HCEC 1CT (cell line): ENCODE results near the gene SLC12A5.
A peak's percentile ranks its signal among the peaks of the same experiment; 100 is the strongest.
"Not testable (repeated sequence)": the region's sequence is repeated elsewhere in the genome, so short reads cannot be mapped to it uniquely, and the experiment has no call there.

ENCODE experiments used
- DNase-seq: peaks from one replicate; pipeline ENCODE4 v3.0.0-alpha.2; 2017

Gene SLC12A5

GRCh38 chr20:46084805-46085178 lies 55.8 kb downstream of the SLC12A5 start:
- no peak for DNase-seq

DNA sequence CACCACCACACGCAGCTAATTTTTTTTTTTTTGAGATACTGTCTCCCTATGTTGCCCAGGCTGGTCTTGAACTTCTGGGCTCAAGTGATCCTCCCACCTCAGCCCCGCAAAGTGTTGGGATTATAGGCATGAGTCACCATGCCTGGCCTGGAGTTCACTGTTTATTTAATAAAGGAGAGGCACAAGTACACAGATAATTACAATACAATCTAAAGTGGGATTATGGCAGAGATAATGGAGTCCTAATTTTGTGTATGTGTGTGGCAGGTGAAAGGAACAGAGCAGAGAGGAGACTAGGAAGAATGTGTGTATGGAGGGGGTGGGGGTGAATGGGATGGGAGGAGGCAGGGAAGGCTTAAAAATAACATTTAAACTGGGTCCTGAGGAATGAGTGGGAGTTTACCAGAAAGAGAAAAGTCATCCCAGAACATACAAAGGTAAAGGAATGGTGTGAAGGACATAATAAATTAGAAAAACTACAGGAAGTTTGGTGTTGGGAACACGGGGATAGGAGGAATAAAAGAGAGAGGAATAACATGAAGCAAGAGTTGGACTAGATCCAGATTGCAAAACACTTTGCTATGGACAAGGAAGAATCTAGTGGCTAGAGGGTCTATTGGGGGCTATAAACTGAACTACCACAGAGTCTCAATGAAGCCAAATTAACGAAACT lies 56.3 kb downstream of the SLC12A5 start:
- peak; percentile 41 for DNase-seq

GRCh38 chr20:46087161-46087560 lies 58.1 kb downstream of the SLC12A5 start:
- no peak for DNase-seq

DNA sequence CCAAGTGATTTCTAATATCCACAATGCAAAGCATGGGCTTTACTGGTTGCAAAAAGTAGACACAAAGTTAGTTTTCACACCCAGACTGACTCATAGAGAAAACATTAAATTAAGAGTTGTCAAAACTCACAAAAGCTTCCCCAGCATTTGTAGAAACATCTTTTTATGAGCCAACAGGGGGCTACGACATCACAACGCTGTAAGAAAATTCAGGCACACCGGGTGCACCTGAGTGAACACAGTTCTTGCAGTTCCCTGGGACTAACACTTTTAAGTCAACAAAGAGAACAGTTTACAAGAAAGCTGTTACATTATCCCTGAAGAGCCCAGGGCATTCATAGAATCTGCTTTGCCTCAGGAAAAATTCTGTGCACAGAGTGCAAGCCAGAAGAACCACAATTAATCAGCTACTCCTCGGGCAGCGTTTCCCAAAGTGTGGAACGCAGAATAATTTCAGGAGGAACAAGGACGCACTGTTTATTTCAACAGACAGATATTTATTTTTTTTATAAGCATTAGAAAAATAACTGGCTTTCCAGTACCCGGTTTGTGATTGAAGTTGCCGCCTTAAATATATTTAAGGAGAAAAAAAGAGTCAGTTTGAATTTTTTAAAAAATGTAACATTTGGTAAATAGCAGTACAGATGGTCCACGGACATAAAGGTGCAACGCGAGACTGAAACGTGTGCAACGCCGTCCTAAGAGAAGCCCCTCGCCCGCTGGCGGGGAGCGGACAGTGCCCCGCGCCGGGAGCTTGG lies 59.6 kb downstream of the SLC12A5 start:
- DNase-seq, result peak; percentile 5

DNA sequence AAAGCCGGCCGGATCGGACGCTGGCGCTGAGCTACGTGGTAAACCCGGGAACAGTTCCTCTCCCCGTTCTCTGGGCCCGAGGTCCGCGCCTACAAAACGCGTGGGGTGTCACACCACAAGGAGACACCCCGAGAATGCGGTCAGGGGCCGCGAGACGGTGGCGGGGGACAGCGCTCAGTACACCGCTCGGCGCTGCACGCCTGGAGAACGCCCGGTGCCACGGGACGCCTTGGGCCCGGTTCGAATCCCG lies 60.1 kb downstream of the SLC12A5 start:
- DNase-seq, result peak; percentile 40

DNA sequence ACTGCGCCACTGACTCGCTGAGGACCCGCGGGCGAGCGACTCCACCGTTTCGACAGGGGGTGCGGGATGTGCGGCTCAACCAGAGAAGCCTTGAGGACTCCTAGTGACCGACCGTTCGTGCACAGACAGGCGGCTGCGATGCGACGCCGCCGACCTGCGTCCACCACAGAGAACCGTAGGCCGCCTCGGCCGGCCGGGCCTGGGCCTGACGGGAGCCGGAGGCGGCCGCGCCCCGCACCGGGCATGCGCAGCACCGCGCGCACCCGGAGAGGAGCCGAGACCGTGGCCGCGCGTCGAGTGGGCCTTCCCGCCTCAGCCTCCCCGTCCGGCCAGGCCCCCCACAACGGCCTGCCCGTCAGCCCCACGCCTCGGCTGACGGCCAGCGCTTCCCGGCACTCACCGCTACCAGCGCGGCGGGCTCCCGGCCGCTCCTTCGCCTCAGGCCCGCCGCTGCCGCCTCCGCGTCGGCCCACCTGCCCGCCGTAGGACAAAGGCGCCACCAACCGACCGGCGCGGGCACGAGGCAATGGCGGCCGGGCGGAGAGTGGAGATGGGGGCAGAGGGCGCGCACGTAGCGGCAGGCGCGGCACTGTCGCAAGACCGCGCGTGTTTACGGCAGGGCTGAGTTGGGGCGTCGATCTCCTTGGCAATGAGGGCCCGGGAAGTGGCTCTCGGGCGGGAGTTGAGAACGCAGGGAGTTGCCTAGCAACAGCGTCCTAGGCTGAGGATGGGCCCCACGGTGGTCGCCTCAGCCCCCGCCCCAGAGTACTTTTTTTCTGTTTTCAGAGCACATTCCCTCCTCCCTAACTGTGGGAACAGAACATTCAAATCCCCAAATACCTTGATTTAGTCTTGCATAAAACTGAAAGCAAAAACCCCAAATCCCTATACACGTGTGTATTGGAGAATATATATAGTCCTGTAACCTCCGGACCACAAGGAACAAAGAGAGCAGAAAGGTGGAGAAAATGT lies 60.7 kb downstream of the SLC12A5 start, which contains the start of gene NCOA5:
TSS of gene NCOA5 (minus strand) at position 546 of the 972 bp plus-strand sequence. CDS start 10,538 bp downstream, outside the sequence.
- peak; percentile 98 for DNase-seq

GRCh38 chr20:46091622-46092535 lies 62.9 kb downstream of the SLC12A5 start:
- DNase-seq, result not testable (repeated sequence)

DNA sequence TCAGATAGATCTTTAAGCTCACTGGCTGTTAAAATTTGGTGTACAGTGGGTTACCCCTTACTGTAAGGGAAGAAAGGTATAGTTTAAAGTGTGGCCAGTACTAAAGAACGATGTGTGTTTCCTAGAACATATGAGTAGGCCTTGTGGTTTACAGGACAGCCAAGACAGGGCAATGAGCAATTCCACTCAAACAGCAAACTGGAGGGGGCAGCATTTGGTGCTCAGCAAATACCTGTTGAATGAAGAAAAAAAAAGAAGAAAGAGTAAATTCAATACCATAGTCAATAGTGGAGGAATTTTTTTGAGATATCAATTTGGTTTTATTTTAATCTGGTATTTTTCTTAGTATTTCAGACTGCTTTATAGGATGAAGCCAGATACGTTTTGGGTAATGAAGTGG lies 64.5 kb downstream of the SLC12A5 start:
- peak; percentile 30 for DNase-seq

GRCh38 chr20:46099491-46100287 lies 70.7 kb downstream of the SLC12A5 start:
- DNase-seq, result no peak

DNA sequence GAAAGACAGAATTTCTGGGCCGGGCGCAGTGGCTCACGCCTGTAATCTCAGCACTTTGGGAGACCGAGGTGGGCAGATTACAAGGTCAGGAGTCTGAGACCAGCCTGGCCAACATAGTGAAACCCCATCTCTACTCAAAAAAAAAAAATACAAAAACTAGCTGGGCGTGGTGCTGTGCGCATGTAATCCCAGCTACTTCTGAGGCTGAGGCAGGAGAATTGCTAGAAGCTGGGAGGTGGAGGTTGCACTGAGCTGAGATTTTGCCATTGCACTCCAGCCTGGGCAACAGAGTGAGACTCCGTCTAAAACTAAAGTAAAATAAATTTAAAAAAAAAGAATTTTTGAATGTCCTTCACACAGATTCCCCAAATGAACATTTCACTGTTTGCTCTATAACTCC lies 71.4 kb downstream of the SLC12A5 start:
- not testable (repeated sequence) for DNase-seq

DNA sequence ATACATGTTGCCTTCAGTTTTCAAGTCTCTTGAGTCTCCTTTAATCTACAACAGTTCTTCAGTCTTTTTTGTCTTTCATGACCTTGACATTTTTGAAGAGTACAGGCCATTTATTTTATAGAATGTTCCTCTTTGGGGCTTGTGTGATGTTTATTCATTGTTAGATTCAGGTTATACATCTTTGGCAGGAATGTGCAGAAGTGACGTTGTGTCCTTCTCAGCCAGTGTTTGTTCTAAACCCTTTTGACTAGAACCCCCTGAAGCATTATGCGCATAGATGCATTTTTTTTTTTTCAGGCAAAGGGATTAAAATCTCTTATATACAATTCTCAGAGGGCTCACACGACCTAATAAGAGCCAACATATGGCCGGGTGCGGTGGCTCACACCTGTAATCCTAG lies 72.0 kb downstream of the SLC12A5 start:
- DNase-seq, result no peak

- no peak for DNase-seq
These were observed 72.9 kb downstream of the SLC12A5 start for GRCh38 chr20:46101957-46102356.

GRCh38 chr20:46102940-46103339 lies 73.9 kb downstream of the SLC12A5 start:
- DNase-seq, result no peak

DNA sequence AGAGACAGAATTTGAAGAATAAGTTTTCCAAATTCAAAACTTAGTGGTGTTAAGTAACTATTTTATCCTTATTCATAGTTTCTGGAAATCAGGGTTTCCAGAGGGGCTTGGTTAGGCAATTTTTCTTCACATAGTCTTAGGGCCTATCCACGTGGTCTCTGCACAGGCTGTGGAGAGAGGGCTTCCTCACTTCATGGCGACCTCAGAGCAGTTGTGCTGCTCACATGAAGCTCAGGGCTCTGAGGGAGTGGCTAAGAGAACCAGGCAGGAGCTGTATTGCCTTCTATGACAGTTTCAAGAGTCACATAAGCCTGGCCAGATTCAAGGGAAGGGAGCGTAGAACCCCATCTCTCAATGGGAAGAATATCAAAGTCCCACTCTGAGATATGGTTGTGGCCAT lies 75.2 kb downstream of the SLC12A5 start:
- DNase-seq, result no peak

- DNase-seq, result no peak
These were observed 78.0 kb downstream of the SLC12A5 start for GRCh38 chr20:46107061-46107460.

GRCh38 chr20:46108435-46108841 lies 79.4 kb downstream of the SLC12A5 start:
- no peak for DNase-seq

DNA sequence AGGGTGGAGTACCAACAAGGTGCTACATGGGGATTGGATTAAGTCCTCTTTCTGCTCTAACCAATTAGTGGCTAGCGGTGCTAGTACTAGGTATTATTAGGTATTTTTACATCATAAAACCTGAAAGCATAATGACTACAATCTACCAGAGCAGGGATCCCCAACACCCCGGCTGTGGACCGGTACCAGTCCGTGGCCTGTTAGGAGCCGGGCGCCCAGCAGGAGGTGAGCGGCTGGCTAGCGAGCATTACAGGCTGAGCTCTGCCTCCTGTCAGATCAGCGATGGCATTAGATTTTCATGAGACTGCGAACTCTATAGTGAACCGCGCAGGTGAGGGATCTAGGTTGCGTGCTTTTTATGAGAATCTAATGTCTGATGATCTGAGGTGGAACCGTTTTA lies 80.0 kb downstream of the SLC12A5 start:
- no peak for DNase-seq
